WTC11 (cell line): ENCODE results near the gene PCDH1. TPM values are rescaled to one million over a fixed set of nuclear protein-coding genes. Genes with fewer than 3 reads are reported as not detected.

Source experiments
- ATAC-seq: fragments of 200-7000 bp; cut with Tn5 transposase; 2 replicates; pipeline ENCODE4 v1.10.0; 2021; ENCODE audit warnings: mild to moderate bottlenecking, moderate library complexity
- CTCF ChIA-PET: fragments of 300-600 bp; sonication (Branson Sonifier 250); formaldehyde crosslinking; loops from one replicate; lab custom pipeline; 2021; ENCODE audit warnings: antibody characterized with exemption; lab: Charles Lee
- POLR2A ChIA-PET: fragments of 350-600 bp; sonication (Branson Sonifier 250); formaldehyde crosslinking; loops from one replicate; lab custom pipeline; 2021; ENCODE audit warnings: antibody characterized with exemption; lab: Charles Lee
- DNase-seq: peaks from one replicate; pipeline ENCODE4 v3.0.0; 2021; ENCODE audit warnings: low spot score
- H3K27ac Mint-ChIP-seq: 2 replicates; pipeline ENCODE4 v1.8.0; 2021; ENCODE audit warnings: mixed read lengths
- H3K27me3 Mint-ChIP-seq: 2 replicates; pipeline ENCODE4 v1.8.0; 2021; ENCODE audit warnings: low read depth, mild to moderate bottlenecking, moderate library complexity, mixed read lengths
- H3K36me3 Mint-ChIP-seq: 2 replicates; pipeline ENCODE4 v1.8.0; 2021; ENCODE audit warnings: mixed read lengths
- H3K4me1 Mint-ChIP-seq: 2 replicates; pipeline ENCODE4 v1.8.0; 2022; ENCODE audit warnings: mixed read lengths
- H3K4me3 Mint-ChIP-seq: 2 replicates; pipeline ENCODE4 v1.8.0; 2021; ENCODE audit warnings: mild to moderate bottlenecking, moderate library complexity, mixed read lengths
- H3K9me3 Mint-ChIP-seq: 2 replicates; pipeline ENCODE4 v1.8.0; 2021; ENCODE audit warnings: mixed read lengths
- CREM ChIP-seq: sonication (generic); formaldehyde crosslinking; IDR thresholded peaks from 2 replicates; pipeline ENCODE4 v1.8.1; 2022; ENCODE audit warnings: mild to moderate bottlenecking, missing genetic modification reagents, moderate library complexity
- E2F1 ChIP-seq: sonication (generic); formaldehyde crosslinking; IDR thresholded peaks from 2 replicates; pipeline ENCODE4 v1.8.0; 2022; ENCODE audit warnings: mild to moderate bottlenecking, missing genetic modification reagents
- E2F4 ChIP-seq: sonication (generic); formaldehyde crosslinking; IDR thresholded peaks from 2 replicates; pipeline ENCODE4 v1.8.1; 2022; ENCODE audit warnings: low read depth, mild to moderate bottlenecking, moderate library complexity, missing genetic modification reagents, borderline replicate concordance
- FOXK1 ChIP-seq: sonication (generic); formaldehyde crosslinking; IDR thresholded peaks from 2 replicates; pipeline ENCODE4 v1.8.0; 2022; ENCODE audit warnings: mild to moderate bottlenecking, moderate library complexity, missing genetic modification reagents
- FOXP1 ChIP-seq: sonication (generic); formaldehyde crosslinking; IDR thresholded peaks from 2 replicates; pipeline ENCODE4 v1.8.0; 2022; ENCODE audit warnings: missing genetic modification reagents, mild to moderate bottlenecking, moderate library complexity, borderline replicate concordance
- GRHL2 ChIP-seq: fragments of 250-450 bp; sonication (Bioruptor Pico); IDR thresholded peaks from 2 replicates; pipeline ENCODE4 v1.8.0; 2022; ENCODE audit warnings: mild to moderate bottlenecking, moderate library complexity; ENCODE audit not compliant: insufficient replicate concordance, severe bottlenecking
- HMGA2 ChIP-seq: fragments of 250-450 bp; sonication (Bioruptor Pico); IDR thresholded peaks from 2 replicates; pipeline ENCODE4 v1.4.0; 2021; ENCODE audit warnings: mild to moderate bottlenecking, moderate library complexity
- IRF2 ChIP-seq: sonication (generic); formaldehyde crosslinking; IDR thresholded peaks from 2 replicates; pipeline ENCODE4 v1.8.0; 2022; ENCODE audit warnings: low read depth, missing genetic modification reagents, borderline replicate concordance
- RELA ChIP-seq: sonication (generic); formaldehyde crosslinking; IDR thresholded peaks from 2 replicates; pipeline ENCODE4 v1.8.1; 2022; ENCODE audit warnings: missing genetic modification reagents, mild to moderate bottlenecking, borderline replicate concordance
- TEAD4 ChIP-seq: sonication (generic); formaldehyde crosslinking; IDR thresholded peaks from 2 replicates; pipeline ENCODE4 v1.8.0; 2022; ENCODE audit warnings: mild to moderate bottlenecking, missing genetic modification reagents
- USF2 ChIP-seq: sonication (generic); formaldehyde crosslinking; IDR thresholded peaks from 2 replicates; pipeline ENCODE4 v1.8.1; 2023; ENCODE audit warnings: mild to moderate bottlenecking, missing genetic modification reagents, moderate library complexity
- ZNF263 ChIP-seq: sonication (generic); formaldehyde crosslinking; IDR thresholded peaks from 2 replicates; pipeline ENCODE4 v1.8.1; 2022; ENCODE audit warnings: low read depth, mild to moderate bottlenecking, moderate library complexity, missing genetic modification reagents
- ZNF425 ChIP-seq: fragments of 250-450 bp; sonication (Bioruptor Pico); conservative IDR thresholded peaks from 2 replicates; pipeline ENCODE4 v1.9.0; 2021; ENCODE audit warnings: mild to moderate bottlenecking
- ZNF512 ChIP-seq: sonication (generic); formaldehyde crosslinking; IDR thresholded peaks from 2 replicates; pipeline ENCODE4 v1.8.1; 2022; ENCODE audit warnings: missing genetic modification reagents, borderline replicate concordance
- ZNF532 ChIP-seq: fragments of 250-450 bp; sonication (Bioruptor Pico); IDR thresholded peaks from 2 replicates; pipeline ENCODE4 v1.9.0; 2021; ENCODE audit warnings: mild to moderate bottlenecking, borderline replicate concordance
- ZNF671 ChIP-seq: fragments of 250-450 bp; sonication (Bioruptor Pico); IDR thresholded peaks from 2 replicates; pipeline ENCODE4 v1.8.0; 2021; ENCODE audit warnings: mild to moderate bottlenecking
- total RNA-seq: library from RNA; stranded (reverse); gene quantifications from 3 replicates; pipeline ENCODE4 v1.2.3, GENCODE V29; 2021

The PCDH1 gene
- total RNA-seq, 1 experiment from 2014 or later = 105 TPM

- no peak for TF ChIP-seq E2F1
- TF ChIP-seq TEAD4 = 0 out of 2 replicates have a peak, but pooled peaks have one; percentile 58
- TF ChIP-seq IRF2 (CRISPR knock-in tag) = no peak
- TF ChIP-seq E2F4 (CRISPR knock-in tag) = no peak
- TF ChIP-seq HMGA2 = no peak
- no peak for TF ChIP-seq ZNF425
These were observed 66.7 kb downstream of the PCDH1 start (continued) for GRCh38 chr5:141811287-141812155.

- peaks cover 85% of the 10 kb centered on the region for H3K4me1 Mint-ChIP-seq
These were observed 67.5 kb downstream of the PCDH1 start for GRCh38 chr5:141810702-141811101.

More at GRCh38 chr5:141810702-141811101, 67.5 kb downstream of the PCDH1 start:
- Mint-ChIP-seq H3K9me3 (no peaks in the 10 kb centered on the region), H3K4me3 (peak overlapping the region; percentile 61; the same call in 1 of the 2 replicates), H3K27ac (no peak overlapping the region), H3K36me3 (no peaks in the 10 kb centered on the region), H3K27me3 (peaks cover 2% of the 10 kb centered on the region; the same call in 1 of the 2 replicates)
- DNase-seq (no peak), ATAC-seq (no peak)
- TF ChIP-seq HMGA2 = no peak
- TF ChIP-seq RELA (CRISPR knock-in tag) = no peak
- no peak for TF ChIP-seq FOXP1
- no peak for TF ChIP-seq ZNF263 (CRISPR knock-in tag)
- TF ChIP-seq ZNF532 (CRISPR knock-in tag) = no peak
- no peak for TF ChIP-seq ZNF671
- no peak for TF ChIP-seq CREM (CRISPR knock-in tag)
- TF ChIP-seq E2F4 (CRISPR knock-in tag) = no peak
- TF ChIP-seq E2F1 = no peak
- no peak for TF ChIP-seq USF2 (CRISPR knock-in tag)
- TF ChIP-seq FOXK1 (CRISPR knock-in tag) = no peak
- TF ChIP-seq ZNF512 = no peak
- no peak for TF ChIP-seq GRHL2 (CRISPR knock-in tag)
- ChIA-PET POLR2A (interaction anchor here (0.6 to 2.2 kb wide), 7 partner anchors 11 to 68 kb away, joined by 3 to 22 read pairs (median 10); partner anchors contain the start of gene PCDH1), CTCF (interaction anchor here (0.7 to 20.5 kb wide), 35 partner anchors 8 to 201 kb away, joined by 3 to 406 read pairs (median 12); partner anchors contain the start of genes GNPDA1, PCDH1 and RNF14)
